Tibial nerve (tissue), 4 donors: Measurements from ENCODE around the gene SAG. TPM values are rescaled to one million over a fixed set of nuclear protein-coding genes. Genes with fewer than 3 reads are reported as not detected.

ENCODE experiments used
- DNase-seq, 2 donors: peaks; one replicate each; pipeline ENCODE4 v3.0.0-alpha.2; 2019; ENCODE audit warnings: low spot score in 2 of 2
- H3K27ac ChIP-seq, 4 donors: fragments of 200-600 bp; sonication (generic) in 3 of 4; one replicate each; pipeline ENCODE4 v1.5.1; 2017 to 2019; ENCODE audit warnings: mild to moderate bottlenecking in 1 of 4
- H3K27me3 ChIP-seq, 2 donors: fragments of 200-600 bp; sonication (generic) in 1 of 2; one replicate each; pipeline versions ENCODE4 v1.5.1 to v1.6.0; 2017 to 2019
- H3K36me3 ChIP-seq, 3 donors: fragments of 200-600 bp; sonication (generic); one replicate each; pipeline ENCODE4 v1.5.1; 2018 to 2019
- H3K4me1 ChIP-seq, 4 donors: fragments of 200-600 bp; sonication (generic) in 3 of 4; one replicate each; pipeline ENCODE4 v1.5.1; 2017 to 2019
- H3K4me3 ChIP-seq, 4 donors: fragments of 200-600 bp; sonication (generic) in 3 of 4; one replicate each; pipeline ENCODE4 v1.5.1; 2017 to 2019; ENCODE audit warnings: mild to moderate bottlenecking in 1 of 4, moderate library complexity in 1 of 4
- H3K9me3 ChIP-seq, 4 donors: fragments of 200-600 bp; sonication (generic) in 3 of 4; one replicate each; pipeline ENCODE4 v1.5.1; 2017 to 2019
- EP300 ChIP-seq, 2 donors: sonication (generic); formaldehyde crosslinking; IDR thresholded peaks; one replicate each; pipeline ENCODE4 v1.6.1; 2017; ENCODE audit warnings: antibody characterized with exemption in 2 of 2, mild to moderate bottlenecking in 1 of 2
- POLR2A ChIP-seq, 2 donors: fragments of 450-650 bp; IDR thresholded peaks; one replicate each; pipeline ENCODE4 v1.6.1; 2017; ENCODE audit warnings: antibody characterized with exemption in 2 of 2, mild to moderate bottlenecking in 2 of 2, moderate library complexity in 2 of 2
- WGBS, 2 donors: methylation state at CpG; one replicate each; pipeline ENCODE4 v1.1.5; 2018; 5-methylcytosine and 5-hydroxymethylcytosine counted together
- total RNA-seq, 4 donors: library from RNA; depleted of rRNA; stranded (reverse); fragments of >200 nt; gene quantifications; one replicate each; pipeline ENCODE4 v1.1.0, GENCODE V29; 2016
- TF ChIP-seq, protein P1 (sequence below), 5 experiments: fragments of 200-600 bp in 3 of 5; fragments of 450-650 bp in 2 of 5; sonication (generic) in 3 of 5; IDR thresholded peaks; one replicate each; pipeline ENCODE4 v1.5.1; 2016 to 2019; ENCODE audit warnings: antibody characterized with exemption in 5 of 5, mild to moderate bottlenecking in 3 of 5, moderate library complexity in 2 of 5

SAG gene
- total RNA-seq, 4 donors from 2014 or later = not detected

DNA sequence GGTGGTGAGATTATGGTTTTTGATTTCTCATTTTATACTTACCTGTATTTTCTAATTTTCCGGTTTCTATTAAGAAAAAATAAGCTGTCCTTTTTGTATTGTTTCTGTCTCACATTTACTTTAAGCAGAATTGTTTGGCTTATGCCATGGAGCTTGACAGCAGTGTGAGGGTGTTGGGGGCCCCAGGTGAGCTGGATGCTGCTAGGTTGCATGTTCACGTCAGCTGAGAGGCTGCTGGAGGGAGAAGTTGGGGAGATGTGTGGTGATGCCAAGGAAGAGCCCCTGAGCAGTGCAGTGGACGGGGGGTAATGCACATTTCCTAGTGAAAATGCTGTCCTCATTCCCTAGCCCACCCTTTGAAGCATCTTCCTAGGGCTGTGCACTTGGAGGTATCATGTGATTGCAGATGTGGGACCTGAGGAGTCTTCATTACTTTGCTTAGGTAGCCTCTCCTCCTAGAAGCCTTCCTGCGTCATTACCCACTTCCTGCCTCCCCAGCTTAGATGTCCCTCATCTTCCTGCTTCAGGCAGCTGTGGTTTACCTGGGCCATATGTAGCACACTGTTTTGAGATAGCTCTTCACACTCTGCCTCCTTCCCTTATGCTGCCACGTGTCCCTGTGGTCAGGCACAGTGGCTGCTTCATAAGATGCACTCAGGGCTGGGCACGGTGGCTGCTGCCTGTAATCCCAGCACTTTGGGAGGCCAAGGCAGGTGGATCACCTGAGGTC, 39.9 kb upstream of the SAG start:
- WGBS, 2 donors = 87 to 89% methylated on average over 6 of the region's 6 CpGs

DNA sequence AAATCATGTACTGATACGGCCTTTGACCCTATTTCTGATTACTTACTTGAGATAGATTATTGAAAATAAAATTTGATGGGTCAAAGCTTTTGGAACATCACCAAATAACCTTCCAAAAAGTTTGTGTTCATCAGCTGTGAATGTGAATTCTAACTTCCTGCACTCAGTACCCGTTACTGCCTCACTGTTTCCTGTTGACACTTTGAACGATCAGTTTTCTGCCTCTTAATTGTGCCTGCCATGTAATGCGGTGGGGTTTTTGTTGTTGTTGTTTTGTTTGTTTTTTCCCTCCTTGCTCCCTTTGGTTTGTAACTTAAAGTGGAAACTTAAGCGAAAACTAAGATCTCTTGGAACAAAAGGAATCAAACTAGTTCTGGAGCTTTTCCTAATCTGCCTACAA, 37.2 kb upstream of the SAG start:
- TF ChIP-seq, protein P1, sequence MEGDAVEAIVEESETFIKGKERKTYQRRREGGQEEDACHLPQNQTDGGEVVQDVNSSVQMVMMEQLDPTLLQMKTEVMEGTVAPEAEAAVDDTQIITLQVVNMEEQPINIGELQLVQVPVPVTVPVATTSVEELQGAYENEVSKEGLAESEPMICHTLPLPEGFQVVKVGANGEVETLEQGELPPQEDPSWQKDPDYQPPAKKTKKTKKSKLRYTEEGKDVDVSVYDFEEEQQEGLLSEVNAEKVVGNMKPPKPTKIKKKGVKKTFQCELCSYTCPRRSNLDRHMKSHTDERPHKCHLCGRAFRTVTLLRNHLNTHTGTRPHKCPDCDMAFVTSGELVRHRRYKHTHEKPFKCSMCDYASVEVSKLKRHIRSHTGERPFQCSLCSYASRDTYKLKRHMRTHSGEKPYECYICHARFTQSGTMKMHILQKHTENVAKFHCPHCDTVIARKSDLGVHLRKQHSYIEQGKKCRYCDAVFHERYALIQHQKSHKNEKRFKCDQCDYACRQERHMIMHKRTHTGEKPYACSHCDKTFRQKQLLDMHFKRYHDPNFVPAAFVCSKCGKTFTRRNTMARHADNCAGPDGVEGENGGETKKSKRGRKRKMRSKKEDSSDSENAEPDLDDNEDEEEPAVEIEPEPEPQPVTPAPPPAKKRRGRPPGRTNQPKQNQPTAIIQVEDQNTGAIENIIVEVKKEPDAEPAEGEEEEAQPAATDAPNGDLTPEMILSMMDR (IDR thresholded peaks at IDR 0.05) = no peak
- TF ChIP-seq POLR2A (IDR thresholded peaks at IDR 0.05) (no peak), EP300 (IDR thresholded peaks at IDR 0.05) (no peak)
- H3K36me3 ChIP-seq = peaks cover 2 to 99% (median 28%) of the 10 kb centered on the region in 3 donors
- 80 to 81% methylated on average over 5 of the region's 5 CpGs for WGBS, 2 donors
- no peaks in the 10 kb centered on the region for H3K9me3 ChIP-seq
- H3K27me3 ChIP-seq = no peaks in the 10 kb centered on the region
- no peak for DNase-seq
- no peak overlapping the region for H3K4me3 ChIP-seq
- peak overlapping the region in 1 of 4 donors; percentile 66 for H3K27ac ChIP-seq
- no peaks in the 10 kb centered on the region for H3K4me1 ChIP-seq

More for the DNA sequence above, 39.9 kb upstream of the SAG start:
- H3K4me3 ChIP-seq = no peak overlapping the region
- peaks cover 2 to 99% (median 31%) of the 10 kb centered on the region in 3 donors for H3K36me3 ChIP-seq
- peak overlapping the region in 1 of 4 donors; percentile 72 for H3K27ac ChIP-seq
- TF ChIP-seq, protein P1 (IDR thresholded peaks at IDR 0.05) = no peak
- TF ChIP-seq EP300 (IDR thresholded peaks at IDR 0.05) (no peak), POLR2A (IDR thresholded peaks at IDR 0.05) (no peak)
- no peak for DNase-seq
- H3K9me3 ChIP-seq = no peaks in the 10 kb centered on the region
- no peaks in the 10 kb centered on the region for H3K27me3 ChIP-seq
- H3K4me1 ChIP-seq = no peaks in the 10 kb centered on the region

DNA sequence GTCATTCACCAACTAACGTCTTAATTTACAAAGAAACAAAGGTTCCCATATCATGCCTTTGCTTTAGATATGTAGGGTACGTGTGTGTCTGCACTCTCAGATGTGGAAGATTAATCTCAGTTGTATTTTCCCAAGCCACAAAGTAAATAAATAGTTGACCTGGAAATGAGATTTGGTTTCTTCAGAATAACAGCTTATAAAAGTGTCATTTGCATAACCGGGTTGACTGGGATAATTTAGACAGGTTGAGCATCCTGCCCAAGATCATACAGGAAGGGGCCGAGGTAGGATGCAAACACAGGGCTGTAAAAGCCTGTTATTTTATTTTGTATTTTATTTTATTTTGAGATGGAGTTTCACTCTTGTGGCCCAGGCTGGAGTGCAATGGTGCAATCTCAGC, 36.7 kb upstream of the SAG start:
- no peaks in the 10 kb centered on the region for H3K9me3 ChIP-seq
- peak overlapping the region in 1 of 4 donors; percentile 66 for H3K27ac ChIP-seq
- no peak overlapping the region for H3K4me3 ChIP-seq
- H3K27me3 ChIP-seq = no peaks in the 10 kb centered on the region
- DNase-seq = no peak
- H3K4me1 ChIP-seq = no peaks in the 10 kb centered on the region
- peaks cover 2 to 99% (median 27%) of the 10 kb centered on the region in 3 donors for H3K36me3 ChIP-seq
- 88% methylated on average over 4 of the region's 4 CpGs for WGBS, 2 donors
- TF ChIP-seq, protein P1 (IDR thresholded peaks at IDR 0.05) = no peak
- TF ChIP-seq POLR2A (IDR thresholded peaks at IDR 0.05) = no peak
- TF ChIP-seq EP300 (IDR thresholded peaks at IDR 0.05) = no peak

DNA sequence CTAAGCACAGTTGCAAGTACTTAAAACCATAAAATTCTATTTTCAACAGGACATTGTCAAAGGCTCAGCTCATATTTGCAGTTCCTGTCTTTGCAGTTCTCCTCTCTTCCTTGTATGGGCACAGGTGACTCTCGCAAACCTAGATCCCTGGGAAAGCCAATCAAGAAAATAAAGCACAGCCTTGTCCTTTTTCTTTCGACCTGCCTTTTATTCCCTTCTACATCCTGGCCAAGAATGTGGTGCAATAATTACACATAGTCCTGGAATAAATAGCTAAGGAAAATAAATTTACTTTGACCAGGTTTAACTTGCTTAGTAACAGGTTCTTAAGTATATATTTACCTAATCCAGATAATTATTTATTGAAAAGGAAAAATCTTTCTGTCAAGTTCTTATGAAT, 35.9 kb upstream of the SAG start:
- no peak overlapping the region for H3K27ac ChIP-seq
- H3K36me3 ChIP-seq = peaks cover 2 to 99% (median 29%) of the 10 kb centered on the region in 3 donors
- no peaks in the 10 kb centered on the region for H3K27me3 ChIP-seq

DNA sequence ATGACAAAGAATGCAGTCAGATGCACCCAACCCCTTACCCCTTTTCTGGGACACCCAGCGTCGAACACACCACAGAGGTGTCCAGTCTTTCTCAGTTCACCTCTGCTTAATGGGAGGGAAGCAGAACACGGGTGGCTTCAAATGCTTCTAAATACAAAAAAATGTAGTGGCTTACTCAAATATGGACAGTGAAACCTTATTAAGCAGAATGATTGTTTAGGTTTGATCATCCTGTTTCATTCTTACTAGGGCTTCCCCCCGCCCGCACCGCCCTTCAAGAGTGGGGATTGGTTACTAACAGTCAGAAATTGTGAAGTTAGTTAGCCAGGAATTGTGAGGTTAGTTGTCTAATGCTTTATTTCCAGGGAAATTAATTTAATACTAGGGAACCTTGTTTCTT, 34.5 kb upstream of the SAG start:
- Histone ChIP-seq H3K27ac (no peak overlapping the region), H3K36me3 (peaks cover 2 to 100% (median 33%) of the 10 kb centered on the region in 3 donors), H3K4me1 (no peaks in the 10 kb centered on the region), H3K27me3 (no peaks in the 10 kb centered on the region), H3K4me3 (no peak overlapping the region), H3K9me3 (no peaks in the 10 kb centered on the region)
- no peak for DNase-seq
- TF ChIP-seq, protein P1 (IDR thresholded peaks at IDR 0.05) = no peak
- TF ChIP-seq EP300 (IDR thresholded peaks at IDR 0.05) (no peak), POLR2A (IDR thresholded peaks at IDR 0.05) (no peak)
- 94 to 97% methylated on average over 6 of the region's 6 CpGs for WGBS, 2 donors

More for the DNA sequence above, 35.9 kb upstream of the SAG start:
- TF ChIP-seq POLR2A (IDR thresholded peaks at IDR 0.05) = no peak
- TF ChIP-seq, protein P1 (IDR thresholded peaks at IDR 0.05) = no peak
- TF ChIP-seq EP300 (IDR thresholded peaks at IDR 0.05) = no peak
- no peak for DNase-seq
- H3K9me3 ChIP-seq = no peaks in the 10 kb centered on the region
- H3K4me3 ChIP-seq = no peak overlapping the region
- 89 to 91% methylated on average over 2 of the region's 2 CpGs for WGBS, 2 donors
- no peaks in the 10 kb centered on the region for H3K4me1 ChIP-seq
